HCT116 (cell line): ENCODE measurements around the gene UTP18. TPM values are rescaled to one million over a fixed set of nuclear protein-coding genes. Genes with fewer than 3 reads are reported as not detected.

Experiments used
- ATAC-seq: fragments of 200-7000 bp; cut with Tn5 transposase; 2 replicates; pipeline ENCODE4 v1.9.1; 2020; ENCODE audit warnings: mild to moderate bottlenecking, moderate library complexity
- BruUV-seq: library from RNA; stranded (reverse); fragments of 400-500 nt; replicated peaks from 2 replicates; lab custom pipeline; 2021; lab: Mats Ljungman, UMichigan
- CTCF ChIA-PET: fragments of 300-600 bp; sonication (Branson Sonifier 250); formaldehyde crosslinking; loops from one replicate; lab custom pipeline; 2021; ENCODE audit warnings: antibody characterized with exemption; lab: Charles Lee
- POLR2A ChIA-PET: fragments of 300-600, 350-600 bp; sonication (Branson Sonifier 250); formaldehyde crosslinking; loops from one replicate; lab custom pipeline; 2021; ENCODE audit warnings: antibody characterized with exemption; lab: Charles Lee
- RAD21 ChIA-PET, 2 experiments: fragments of 300-600 bp; sonication (Branson Sonifier 250); formaldehyde crosslinking; loops; one replicate each; lab custom pipeline; 2023; ENCODE audit warnings: low total read pairs in 2 of 2; ENCODE audit not compliant: uncharacterized antibody in 2 of 2, unreplicated experiment in 2 of 2, low non-redundant PET in 1 of 2; lab: Charles Lee
- DNase-seq: peaks from one replicate; pipeline ENCODE4 v3.0.0-alpha.2; 2010; ENCODE audit warnings: low read depth, low spot score
- H2AFZ ChIP-seq: fragments of 200-600 bp; shearing (Covaris generic), sonication (generic); 2 replicates; pipeline ENCODE4 v1.6.1; 2017; ENCODE audit warnings: low read depth, mixed run types, mixed read lengths, antibody characterized with exemption, low read length; ENCODE audit not compliant: poor library complexity, severe bottlenecking
- H3K27ac ChIP-seq: 2 replicates; pipeline ENCODE4 v1.5.1; 2012; ENCODE audit warnings: low read depth, low read length
- H3K27me3 ChIP-seq: fragments of 200-600 bp; sonication (generic); 2 replicates; pipeline ENCODE4 v1.6.1; 2016; ENCODE audit warnings: mixed run types, low read length, mixed read lengths; ENCODE audit not compliant: insufficient read depth
- H3K36me3 ChIP-seq, 2 experiments: fragments of 200-500 bp in 1 of 2; fragments of 200-600 bp in 1 of 2; sonication (Bioruptor generic) in 1 of 2; sonication (generic) in 1 of 2; 2 replicates each; pipeline versions ENCODE4 v1.5.1 to v1.6.1; 2014 to 2016; ENCODE audit warnings: low read length in 2 of 2, inconsistent platforms in 1 of 2, mixed read lengths in 1 of 2, mixed run types in 1 of 2; ENCODE audit not compliant: insufficient read depth in 2 of 2, control insufficient read depth in 1 of 2
- H3K4me1 ChIP-seq, 2 experiments: fragments of 200-600 bp in 1 of 2; sonication (generic) in 1 of 2; 2 replicates each; pipeline versions ENCODE4 v1.5.1 to v1.6.1; 2012 to 2017; ENCODE audit warnings: low read length in 2 of 2, inconsistent platforms in 1 of 2, mild to moderate bottlenecking in 1 of 2, mixed read lengths in 1 of 2, mixed run types in 1 of 2, moderate library complexity in 1 of 2; ENCODE audit not compliant: insufficient read depth in 2 of 2, control insufficient read depth in 1 of 2
- H3K4me2 ChIP-seq: fragments of 200-600 bp; sonication (generic); 2 replicates; pipeline ENCODE4 v1.6.1; 2017; ENCODE audit warnings: mixed run types, low read length, mixed read lengths
- H3K4me3 ChIP-seq, 2 experiments: fragments of 200-600 bp in 1 of 2; sonication (generic) in 1 of 2; replicated peaks in 1 of 2; 2 replicates each; pipeline ENCODE4 v1.5.1; 2011 to 2016; ENCODE audit warnings: low read length in 2 of 2, control low read depth in 1 of 2, low read depth in 1 of 2, mild to moderate bottlenecking in 1 of 2, mixed read lengths in 1 of 2, mixed run types in 1 of 2
- H3K79me2 ChIP-seq: fragments of 200-600 bp; sonication (generic); 2 replicates; pipeline ENCODE4 v1.6.1; 2017; ENCODE audit warnings: mild to moderate bottlenecking, mixed run types, low read length, moderate library complexity, mixed read lengths; ENCODE audit not compliant: insufficient read depth
- H3K9ac ChIP-seq: fragments of 200-600 bp; sonication (generic); 2 replicates; pipeline ENCODE4 v1.6.1; 2016; ENCODE audit warnings: low read length, mixed read lengths
- H3K9me2 ChIP-seq: fragments of 200-600 bp; sonication (generic), shearing (Covaris generic); 2 replicates; pipeline ENCODE4 v1.6.1; 2017; ENCODE audit warnings: mixed run types, mild to moderate bottlenecking, moderate library complexity; ENCODE audit not compliant: insufficient read depth
- H3K9me3 ChIP-seq, 2 experiments: fragments of 200-500 bp in 1 of 2; fragments of 200-600 bp in 1 of 2; sonication (Bioruptor generic) in 1 of 2; sonication (generic) in 1 of 2; 2 replicates each; pipeline ENCODE4 v1.6.1; 2014 to 2017; ENCODE audit warnings: low read length in 2 of 2, mixed read lengths in 2 of 2, inconsistent platforms in 1 of 2, low read depth in 1 of 2, mild to moderate bottlenecking in 1 of 2, mixed run types in 1 of 2, moderate library complexity in 1 of 2; ENCODE audit not compliant: control insufficient read depth in 1 of 2, insufficient read depth in 1 of 2
- H4K20me1 ChIP-seq: fragments of 200-600 bp; sonication (generic), shearing (Covaris generic); 2 replicates; pipeline ENCODE4 v1.6.1; 2017; ENCODE audit warnings: mixed run types, mild to moderate bottlenecking, moderate library complexity; ENCODE audit not compliant: insufficient read depth
- CBX3 ChIP-seq: IDR thresholded peaks from 2 replicates; pipeline ENCODE4 v1.6.1; 2012; ENCODE audit warnings: low read depth
- CEBPB ChIP-seq: IDR thresholded peaks from 2 replicates; pipeline ENCODE4 v1.6.1; 2012; ENCODE audit warnings: low read depth
- MAX ChIP-seq: IDR thresholded peaks from 2 replicates; pipeline ENCODE4 v1.6.1; 2012
- POLR2A ChIP-seq: IDR thresholded peaks from 2 replicates; pipeline ENCODE4 v1.7.0; 2011; ENCODE audit warnings: borderline replicate concordance; ENCODE audit not compliant: insufficient read depth, insufficient read length; ENCODE audit errors: extremely low read depth
- RAD21 ChIP-seq: IDR thresholded peaks from 2 replicates; pipeline ENCODE4 v1.6.1; 2012; ENCODE audit warnings: low read depth, mild to moderate bottlenecking
- SIN3A ChIP-seq: IDR thresholded peaks from 2 replicates; pipeline ENCODE4 v1.6.1; 2012; ENCODE audit warnings: low read depth
- YY1 ChIP-seq: IDR thresholded peaks from 2 replicates; pipeline ENCODE4 v1.6.1; 2011; ENCODE audit warnings: low read length, low read depth, moderate library complexity, mild to moderate bottlenecking; ENCODE audit not compliant: insufficient replicate concordance; ENCODE audit errors: extremely low read depth
- intact Hi-C: fragments of 100-400 bp; cut with micrococcal nuclease; formaldehyde crosslinking; loops from 2 replicates; pipeline ENCODE4 v1.10.0; 2022
- total RNA-seq: library from RNA; stranded (reverse); gene quantifications from one replicate; pipeline ENCODE4 v1.2.1, GENCODE V29; 2021; ENCODE audit not compliant: unreplicated experiment
- TF ChIP-seq, protein P1 (sequence below), 3 experiments: fragments of 200-600 bp in 1 of 3; sonication (generic) in 1 of 3; IDR thresholded peaks in 2 of 3; conservative IDR thresholded peaks in 1 of 3; 2 replicates each; pipeline ENCODE4 v1.5.1; 2012 to 2017; ENCODE audit warnings: low read depth in 2 of 3, low read length in 2 of 3, antibody characterized with exemption in 1 of 3, borderline replicate concordance in 1 of 3, control low read depth in 1 of 3, mild to moderate bottlenecking in 1 of 3, mixed read lengths in 1 of 3, mixed run types in 1 of 3, moderate library complexity in 1 of 3; ENCODE audit not compliant: insufficient read depth in 1 of 3
- TF ChIP-seq, protein P2 (sequence below): IDR thresholded peaks from 2 replicates; pipeline ENCODE4 v1.6.1; 2011; ENCODE audit warnings: mild to moderate bottlenecking, low read length, moderate library complexity; ENCODE audit not compliant: insufficient replicate concordance; ENCODE audit errors: extremely low read depth

The UTP18 gene
- total RNA-seq, 1 experiment from 2014 or later = 92.6 TPM

DNA sequence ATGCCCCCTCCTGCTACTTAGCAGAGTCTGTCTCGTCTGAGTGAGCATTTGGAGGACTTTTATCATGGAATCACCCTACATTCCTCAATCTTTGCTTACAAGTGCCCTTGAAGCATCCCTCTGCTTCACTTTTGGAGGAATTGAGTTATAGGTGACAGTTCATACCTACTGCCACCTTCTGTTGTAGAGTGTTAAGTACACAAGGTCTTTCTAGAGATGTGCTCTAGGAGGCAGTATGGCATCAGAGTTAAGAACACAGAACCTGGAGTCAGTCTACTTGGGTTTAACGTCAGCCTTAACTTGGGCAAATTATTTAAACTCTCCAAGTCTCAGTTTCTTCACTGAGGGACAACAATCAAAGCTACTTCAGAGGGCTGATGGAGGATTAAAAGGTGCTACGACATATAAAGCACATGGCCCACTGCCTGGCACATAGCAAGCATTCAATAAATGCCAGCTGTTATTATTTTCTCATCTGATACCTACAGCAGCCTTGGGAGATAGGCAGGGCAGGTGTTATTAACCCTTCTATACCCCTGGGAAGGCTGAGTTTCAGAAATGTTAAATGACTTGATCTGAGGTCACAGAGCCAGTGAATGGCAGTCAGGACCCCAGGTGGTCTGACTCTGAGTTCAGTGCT, 62.2 kb downstream of the UTP18 start:
- no peaks in the 10 kb centered on the region for H3K27me3 ChIP-seq
- no peaks in the 10 kb centered on the region for H3K4me1 ChIP-seq
- no peak overlapping the region for H3K27ac ChIP-seq
- BruUV-seq = no TSS peak
- H3K9me3 ChIP-seq = peaks cover 0 to 7% of the 10 kb centered on the region in 2 experiments; a peak in 1 of 4 replicates
- CTCF ChIA-PET = interaction anchor here (1.0 kb wide), 1 partner anchor 24 kb away, joined by 5 read pairs; no protein-coding TSS in a partner anchor
- H2AFZ ChIP-seq = no peak overlapping the region
- no peaks in the 10 kb centered on the region for H3K9me2 ChIP-seq
- DNase-seq (peak; percentile 61), ATAC-seq (peak; percentile 100)
- no peak overlapping the region for H3K4me3 ChIP-seq
- intact Hi-C loops = loop anchor here (5.0 kb wide), 1 partner anchor 410 kb away; no protein-coding TSS in a partner anchor
- H3K9ac ChIP-seq = no peak overlapping the region
- no peaks in the 10 kb centered on the region for H3K36me3 ChIP-seq
- no peaks in the 10 kb centered on the region for H3K79me2 ChIP-seq
- POLR2A ChIA-PET = no interaction called here
- H3K4me2 ChIP-seq = no peak overlapping the region
- TF ChIP-seq CBX3 (0 out of 2 replicates have a peak, but pooled peaks have one; percentile 14), POLR2A (no peak), RAD21 (peak; percentile 94), YY1 (no peak), MAX (no peak), CEBPB (no peak), SIN3A (no peak)
- TF ChIP-seq, protein P1, sequence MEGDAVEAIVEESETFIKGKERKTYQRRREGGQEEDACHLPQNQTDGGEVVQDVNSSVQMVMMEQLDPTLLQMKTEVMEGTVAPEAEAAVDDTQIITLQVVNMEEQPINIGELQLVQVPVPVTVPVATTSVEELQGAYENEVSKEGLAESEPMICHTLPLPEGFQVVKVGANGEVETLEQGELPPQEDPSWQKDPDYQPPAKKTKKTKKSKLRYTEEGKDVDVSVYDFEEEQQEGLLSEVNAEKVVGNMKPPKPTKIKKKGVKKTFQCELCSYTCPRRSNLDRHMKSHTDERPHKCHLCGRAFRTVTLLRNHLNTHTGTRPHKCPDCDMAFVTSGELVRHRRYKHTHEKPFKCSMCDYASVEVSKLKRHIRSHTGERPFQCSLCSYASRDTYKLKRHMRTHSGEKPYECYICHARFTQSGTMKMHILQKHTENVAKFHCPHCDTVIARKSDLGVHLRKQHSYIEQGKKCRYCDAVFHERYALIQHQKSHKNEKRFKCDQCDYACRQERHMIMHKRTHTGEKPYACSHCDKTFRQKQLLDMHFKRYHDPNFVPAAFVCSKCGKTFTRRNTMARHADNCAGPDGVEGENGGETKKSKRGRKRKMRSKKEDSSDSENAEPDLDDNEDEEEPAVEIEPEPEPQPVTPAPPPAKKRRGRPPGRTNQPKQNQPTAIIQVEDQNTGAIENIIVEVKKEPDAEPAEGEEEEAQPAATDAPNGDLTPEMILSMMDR (IDR thresholded peaks at IDR 0.05 in 2 of 3, conservative IDR thresholded peaks at IDR 0.05 in 1 of 3; ENCODE audit: borderline replicate concordance in 1 of 3, insufficient read depth in 1 of 3, low read depth in 2 of 3, low read length in 2 of 3) = peak; percentile 94 to 99 (median 99)
- TF ChIP-seq, protein P2, sequence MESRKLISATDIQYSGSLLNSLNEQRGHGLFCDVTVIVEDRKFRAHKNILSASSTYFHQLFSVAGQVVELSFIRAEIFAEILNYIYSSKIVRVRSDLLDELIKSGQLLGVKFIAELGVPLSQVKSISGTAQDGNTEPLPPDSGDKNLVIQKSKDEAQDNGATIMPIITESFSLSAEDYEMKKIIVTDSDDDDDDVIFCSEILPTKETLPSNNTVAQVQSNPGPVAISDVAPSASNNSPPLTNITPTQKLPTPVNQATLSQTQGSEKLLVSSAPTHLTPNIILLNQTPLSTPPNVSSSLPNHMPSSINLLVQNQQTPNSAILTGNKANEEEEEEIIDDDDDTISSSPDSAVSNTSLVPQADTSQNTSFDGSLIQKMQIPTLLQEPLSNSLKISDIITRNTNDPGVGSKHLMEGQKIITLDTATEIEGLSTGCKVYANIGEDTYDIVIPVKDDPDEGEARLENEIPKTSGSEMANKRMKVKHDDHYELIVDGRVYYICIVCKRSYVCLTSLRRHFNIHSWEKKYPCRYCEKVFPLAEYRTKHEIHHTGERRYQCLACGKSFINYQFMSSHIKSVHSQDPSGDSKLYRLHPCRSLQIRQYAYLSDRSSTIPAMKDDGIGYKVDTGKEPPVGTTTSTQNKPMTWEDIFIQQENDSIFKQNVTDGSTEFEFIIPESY = no peak
- RAD21 ChIA-PET = no interaction called here
- H4K20me1 ChIP-seq = no peaks in the 10 kb centered on the region
